ENCODE measurements around the gene HAUS8.

- TF ChIP-seq ZNF574 (CRISPR knock-in tag; IDR thresholded peaks at IDR 0.05) (no peak), SMC3 (IDR thresholded peaks at IDR 0.05; ENCODE audit: low read length) (no peak), RAD21 (CRISPR knock-in tag; IDR thresholded peaks at IDR 0.05) (no peak), CTCF (CRISPR knock-in tag; IDR thresholded peaks at IDR 0.05) (no peak), ZNF747 (CRISPR knock-in tag; IDR thresholded peaks at IDR 0.05; ENCODE audit: borderline replicate concordance) (no peak), ERF (CRISPR knock-in tag; IDR thresholded peaks at IDR 0.05) (no peak)
Observed at GRCh38 chr19:17070912-17071311, 4.3 kb downstream of the HAUS8 start.

All from HepG2 (cell line).